Muscle of leg (tissue), 16 donors: ENCODE measurements around the gene OR10P1. TPM values are rescaled to one million over a fixed set of nuclear protein-coding genes. Genes with fewer than 3 reads are reported as not detected.
"Not testable (repeated sequence)": the region's sequence is repeated elsewhere in the genome, so short reads cannot be mapped to it uniquely, and the experiment has no call there.

Source experiments
- DNase-seq: peaks from one replicate; pipeline ENCODE4 v3.0.0; 2013
- H3K27ac ChIP-seq: one replicate; pipeline ENCODE4 v1.5.1; 2013; ENCODE audit warnings: mild to moderate bottlenecking, low read length, control low read depth
- H3K27me3 ChIP-seq: one replicate; pipeline ENCODE4 v1.6.1; 2013; ENCODE audit warnings: low read length; ENCODE audit not compliant: control insufficient read depth, insufficient read depth
- H3K36me3 ChIP-seq: one replicate; pipeline ENCODE4 v1.6.1; 2013; ENCODE audit warnings: low read length; ENCODE audit not compliant: control insufficient read depth, insufficient read depth
- H3K4me1 ChIP-seq: one replicate; pipeline ENCODE4 v1.6.1; 2013; ENCODE audit warnings: low read length; ENCODE audit not compliant: control insufficient read depth, insufficient read depth
- H3K4me3 ChIP-seq: one replicate; pipeline ENCODE4 v1.5.1; 2013; ENCODE audit warnings: low read length, control low read depth
- H3K9me3 ChIP-seq: replicated peaks from 2 replicates; pipeline ENCODE4 v1.6.1; 2013; ENCODE audit warnings: low read depth, low read length; ENCODE audit not compliant: control insufficient read depth
- WGBS: methylation state at CpG from one replicate; pipeline ENCODE4 v1.1.5; 2013; ENCODE audit warnings: missing lambda C conversion rate; ENCODE audit not compliant: insufficient coverage; 5-methylcytosine and 5-hydroxymethylcytosine counted together
- long read RNA-seq, 11 donors: transcript quantifications; one replicate each; lab custom pipeline, GENCODE V29; 2026
- polyA plus RNA-seq, 8 donors: library from polyadenylated mRNA; unstranded; fragments of 120-200 nt; gene quantifications; one replicate each; pipeline versions ENCODE4 v1.2.1 to v1.2.3, GENCODE V29; 2013; ENCODE audit warnings: inconsistent platforms in 1 of 8, low replicate concordance in 1 of 8; ENCODE audit not compliant: insufficient read length in 8 of 8, insufficient read depth in 1 of 8
- total RNA-seq: library from RNA; stranded (reverse); fragments of 120-200 nt; gene quantifications from one replicate; pipeline ENCODE4 v1.2.4, GENCODE V29; 2013

OR10P1 gene, protein sequence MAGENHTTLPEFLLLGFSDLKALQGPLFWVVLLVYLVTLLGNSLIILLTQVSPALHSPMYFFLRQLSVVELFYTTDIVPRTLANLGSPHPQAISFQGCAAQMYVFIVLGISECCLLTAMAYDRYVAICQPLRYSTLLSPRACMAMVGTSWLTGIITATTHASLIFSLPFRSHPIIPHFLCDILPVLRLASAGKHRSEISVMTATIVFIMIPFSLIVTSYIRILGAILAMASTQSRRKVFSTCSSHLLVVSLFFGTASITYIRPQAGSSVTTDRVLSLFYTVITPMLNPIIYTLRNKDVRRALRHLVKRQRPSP
- total RNA-seq = not detected
- polyA plus RNA-seq = under 1 TPM in 1 of 8 donors, not detected in 7; 0.34 TPM
- long read RNA-seq, donor 1 = 0 reads
- long read RNA-seq, donor 2 = 0 reads
- long read RNA-seq, donor 3 = 0 reads
- long read RNA-seq, donor 4, partial matches to known transcripts = 0 of 1 reads
- long read RNA-seq, donor 4, other reads (novel, unspliced or antisense) = 0 of 1 reads
- long read RNA-seq, donor 5 = 0 reads
- long read RNA-seq, donor 6 = 0 reads
- long read RNA-seq, donor 7 = 0 reads
- long read RNA-seq, donor 8 = 0 reads
- long read RNA-seq, donor 9 = 0 reads
- long read RNA-seq, donor 10 = 0 reads
- long read RNA-seq, donor 11 = 0 reads

DNA sequence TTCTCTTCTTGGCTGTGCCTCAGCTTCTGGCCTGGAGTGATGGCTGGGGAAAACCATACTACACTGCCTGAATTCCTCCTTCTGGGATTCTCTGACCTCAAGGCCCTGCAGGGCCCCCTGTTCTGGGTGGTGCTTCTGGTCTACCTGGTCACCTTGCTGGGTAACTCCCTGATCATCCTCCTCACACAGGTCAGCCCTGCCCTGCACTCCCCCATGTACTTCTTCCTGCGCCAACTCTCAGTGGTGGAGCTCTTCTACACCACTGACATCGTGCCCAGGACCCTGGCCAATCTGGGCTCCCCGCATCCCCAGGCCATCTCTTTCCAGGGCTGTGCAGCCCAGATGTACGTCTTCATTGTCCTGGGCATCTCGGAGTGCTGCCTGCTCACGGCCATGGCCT is at the start of gene OR10P1:
Gene OR10P1, plus strand, starts transcription at position 40 of the 400 bp plus-strand sequence. Its CDS starts 0 bp downstream, at position 40.
- Histone ChIP-seq H3K36me3 (no peaks in the 10 kb centered on the region), H3K27ac (no peak within 1 kb of the TSS), H3K4me3 (no peak within 1 kb of the TSS), H3K4me1 (no peaks in the 10 kb centered on the region), H3K27me3 (no peaks in the 10 kb centered on the region), H3K9me3 (no peaks in the 10 kb centered on the region)
- no peak for DNase-seq
- WGBS = 86% methylated on average over 6 of the region's 6 CpGs

DNA sequence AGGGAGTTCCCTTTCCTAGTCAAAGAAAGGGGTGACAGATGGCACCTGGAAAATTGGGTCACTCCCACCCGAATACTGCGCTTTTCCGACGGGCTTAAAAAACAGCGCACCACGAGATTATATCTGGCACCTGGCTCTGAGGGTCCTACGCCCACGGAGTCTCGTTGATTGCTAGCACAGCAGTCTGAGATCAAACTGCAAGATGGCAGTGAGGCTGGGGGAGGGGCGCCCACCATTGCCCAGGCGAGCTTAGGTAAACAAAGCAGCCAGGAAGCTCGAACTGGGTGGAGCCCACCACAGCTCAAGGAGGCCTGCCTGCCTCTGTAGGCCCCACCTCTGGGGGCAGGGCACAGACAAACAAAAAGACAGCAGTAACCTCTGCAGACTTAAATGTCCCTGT is 46.5 kb upstream of the OR10P1 start:
- 88% methylated on average over 8 of the region's 12 CpGs for WGBS
- H3K27ac ChIP-seq, H3K4me3 ChIP-seq, H3K27me3 ChIP-seq, H3K9me3 ChIP-seq, DNase-seq, H3K4me1 ChIP-seq, H3K36me3 ChIP-seq: not testable (repeated sequence)

DNA sequence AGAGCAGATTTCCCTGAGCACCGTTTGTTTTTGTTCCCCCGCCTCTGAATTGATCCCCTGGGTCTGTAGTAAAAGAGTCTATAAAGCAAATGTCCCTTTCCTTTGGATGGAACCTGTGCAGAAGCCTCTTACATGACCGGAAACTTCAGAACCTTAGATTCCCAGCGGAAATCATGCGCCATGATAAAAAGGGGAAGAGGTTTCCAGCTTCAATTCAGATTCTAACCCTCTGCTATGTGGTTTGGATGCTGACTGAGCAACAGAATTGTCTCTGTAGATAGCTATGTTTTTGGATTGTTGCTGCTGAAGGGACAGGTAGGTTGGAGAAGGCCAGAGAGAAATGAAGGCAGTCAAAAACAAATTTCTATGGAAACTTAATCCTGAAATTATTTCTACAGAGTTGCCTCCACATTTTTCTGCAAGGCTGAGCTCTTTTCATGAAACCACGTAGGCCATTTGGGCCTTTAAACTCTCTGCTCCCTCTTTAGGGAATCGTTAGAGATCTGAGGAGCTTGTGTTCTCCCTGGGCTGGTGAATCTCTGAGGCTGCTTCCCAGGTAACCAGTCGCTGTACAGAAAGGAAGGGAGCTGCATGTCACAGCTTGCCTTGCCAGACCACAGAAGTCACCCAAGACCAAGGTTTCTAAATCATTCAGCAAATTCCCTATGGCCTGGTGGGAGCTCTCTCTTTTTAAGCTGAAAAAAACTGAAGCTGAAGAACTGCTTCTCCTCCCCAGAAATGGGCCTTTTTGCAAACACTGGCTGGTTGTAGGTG is 28.7 kb upstream of the OR10P1 start:
- Histone ChIP-seq H3K27me3 (peaks cover 2% of the 10 kb centered on the region), H3K9me3 (no peaks in the 10 kb centered on the region), H3K27ac (no peak overlapping the region), H3K4me3 (no peak overlapping the region), H3K36me3 (no peaks in the 10 kb centered on the region), H3K4me1 (no peaks in the 10 kb centered on the region)
- DNase-seq = no peak
- 41% methylated on average over 2 of the region's 8 CpGs for whole genome bisulfite sequencing

DNA sequence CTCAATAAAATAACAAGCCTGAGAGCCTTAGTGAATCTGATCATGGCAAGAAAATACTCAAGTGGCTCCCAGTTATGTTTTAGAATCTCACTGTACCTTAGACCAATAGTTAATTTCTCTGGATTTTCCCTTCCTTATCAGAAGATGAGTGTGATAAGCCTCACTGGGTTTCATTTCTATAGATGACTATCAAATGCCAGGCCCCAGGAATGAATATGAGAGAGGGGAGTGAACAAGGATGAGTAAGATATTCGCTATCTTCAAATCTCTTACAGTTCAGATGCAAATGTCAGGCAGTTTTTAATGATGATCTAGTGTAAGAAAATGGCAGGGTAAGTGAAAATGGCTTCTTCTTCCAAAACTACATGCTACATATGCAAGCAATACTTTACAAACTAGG is 26.1 kb upstream of the OR10P1 start:
- Histone ChIP-seq H3K4me1 (no peaks in the 10 kb centered on the region), H3K4me3 (no peak overlapping the region), H3K36me3 (no peaks in the 10 kb centered on the region), H3K27me3 (peaks cover 2% of the 10 kb centered on the region), H3K9me3 (peaks cover 8% of the 10 kb centered on the region), H3K27ac (no peak overlapping the region)
- no peak for DNase-seq
- WGBS = no CpG with 5 or more reads among the region's 1 CpG

DNA sequence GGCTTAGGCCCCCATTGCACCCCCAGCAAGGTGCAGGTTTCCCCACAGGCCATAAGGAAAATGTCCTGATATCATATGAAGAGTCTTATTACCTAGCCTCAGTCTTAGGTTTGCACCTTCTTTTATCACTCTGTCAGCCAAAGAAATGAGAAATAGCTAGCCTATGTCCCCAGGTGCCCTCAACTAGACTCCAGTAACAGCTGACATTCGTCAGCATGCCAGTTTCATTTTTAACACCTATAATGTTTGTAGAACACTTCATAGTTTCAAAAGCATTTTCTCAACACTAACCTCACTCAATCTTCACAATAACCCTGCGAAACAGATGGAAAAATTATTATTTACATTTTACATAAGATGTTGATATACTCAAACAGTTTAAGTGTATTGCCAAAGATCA is 24.0 kb upstream of the OR10P1 start:
- no peak overlapping the region for H3K27ac ChIP-seq
- H3K36me3 ChIP-seq = no peaks in the 10 kb centered on the region
- H3K27me3 ChIP-seq = peaks cover 2% of the 10 kb centered on the region
- no CpG with 5 or more reads among the region's 2 CpGs for WGBS
- H3K4me1 ChIP-seq = no peaks in the 10 kb centered on the region
- no peak for DNase-seq
- peaks cover 17% of the 10 kb centered on the region for H3K9me3 ChIP-seq
- no peak overlapping the region for H3K4me3 ChIP-seq

DNA sequence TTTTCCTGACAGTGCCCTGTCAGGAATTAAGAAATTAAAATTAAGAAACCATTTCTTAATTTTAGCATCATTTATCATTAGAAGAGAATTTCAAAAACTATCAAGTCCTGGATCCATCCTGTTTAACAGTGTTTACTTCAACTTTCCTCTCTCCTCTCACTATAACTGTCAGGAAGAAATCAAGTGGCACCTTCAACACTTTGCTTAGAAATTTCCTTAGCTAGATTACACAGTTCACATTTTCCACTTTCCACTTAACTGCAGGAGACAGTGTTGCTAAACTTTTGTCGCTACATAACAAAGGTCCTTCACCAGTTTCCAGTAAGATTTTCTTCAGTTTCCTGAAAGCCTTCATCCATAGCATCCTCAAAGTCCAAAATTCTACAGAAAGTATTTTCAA is 21.9 kb upstream of the OR10P1 start:
- WGBS = 80% methylated on average over 1 of the region's 1 CpG
- Histone ChIP-seq H3K9me3 (peaks cover 17% of the 10 kb centered on the region), H3K4me3 (no peak overlapping the region), H3K36me3 (no peaks in the 10 kb centered on the region), H3K27me3 (no peaks in the 10 kb centered on the region), H3K4me1 (no peaks in the 10 kb centered on the region), H3K27ac (no peak overlapping the region)
- DNase-seq = no peak

DNA sequence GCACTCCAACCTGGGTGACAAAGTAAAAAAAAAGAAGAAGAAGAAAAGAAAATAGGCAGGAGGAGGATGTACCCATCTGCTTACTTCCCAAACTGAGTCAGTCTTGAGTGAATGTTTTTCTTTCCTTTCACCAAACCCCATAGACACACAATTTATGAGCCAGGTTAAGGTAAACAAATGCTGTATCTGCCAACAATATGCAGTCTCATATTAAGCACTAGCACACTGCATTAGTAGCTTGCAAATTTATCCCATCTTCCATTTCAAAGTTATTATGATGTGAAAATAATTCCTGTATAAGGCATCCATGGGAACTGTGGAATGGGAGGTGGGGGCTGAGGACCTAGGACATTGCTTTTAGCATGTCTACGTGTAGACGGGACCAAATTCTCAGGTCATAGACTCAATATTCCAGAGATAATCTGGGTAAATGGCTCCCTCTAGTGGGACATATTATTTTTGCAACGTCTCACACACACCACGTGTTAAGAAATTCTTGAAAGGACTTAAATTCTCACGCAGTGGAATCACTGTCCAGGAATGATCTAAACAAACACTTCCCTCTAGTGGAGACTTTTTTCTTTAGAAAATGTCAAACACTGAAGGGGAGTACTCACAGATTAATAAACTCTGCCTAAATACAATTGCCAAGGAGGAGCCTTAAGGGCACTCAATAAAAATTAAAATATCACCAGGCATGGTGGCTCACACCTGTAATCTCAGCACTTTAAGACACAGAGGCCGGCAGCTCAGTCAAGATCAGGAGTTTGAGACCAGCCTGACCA is 17.1 kb upstream of the OR10P1 start:
- no peaks in the 10 kb centered on the region for H3K27me3 ChIP-seq
- H3K27ac ChIP-seq = no peak overlapping the region
- DNase-seq = peak; percentile 95
- H3K4me3 ChIP-seq = no peak overlapping the region
- peaks cover 15% of the 10 kb centered on the region for H3K9me3 ChIP-seq
- no CpG with 5 or more reads among the region's 6 CpGs for WGBS
- H3K36me3 ChIP-seq = no peaks in the 10 kb centered on the region
- H3K4me1 ChIP-seq = no peaks in the 10 kb centered on the region

DNA sequence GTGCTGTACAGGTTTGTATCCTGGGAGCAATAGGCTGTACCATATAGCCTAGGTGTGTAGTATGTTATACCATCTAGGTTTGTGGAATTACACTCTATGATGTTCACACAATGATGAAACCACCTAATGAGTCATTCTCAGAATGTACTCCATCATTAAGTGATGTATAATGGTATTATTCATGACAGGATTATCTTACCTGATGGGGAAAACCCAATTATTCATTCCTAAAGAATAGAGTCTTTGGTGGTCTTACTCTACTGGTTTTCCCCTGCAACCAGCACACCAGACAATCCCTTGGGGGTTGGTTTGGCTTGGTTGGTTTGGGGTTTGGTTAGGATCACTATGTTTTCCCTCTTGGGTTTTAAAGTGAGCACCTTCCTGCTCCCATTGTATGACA is 12.6 kb upstream of the OR10P1 start:
- no peak overlapping the region for H3K27ac ChIP-seq
- H3K4me3 ChIP-seq = no peak overlapping the region
- no peaks in the 10 kb centered on the region for H3K9me3 ChIP-seq
- DNase-seq = no peak
- H3K36me3 ChIP-seq = no peaks in the 10 kb centered on the region
- H3K4me1 ChIP-seq = no peaks in the 10 kb centered on the region
- no peaks in the 10 kb centered on the region for H3K27me3 ChIP-seq

DNA sequence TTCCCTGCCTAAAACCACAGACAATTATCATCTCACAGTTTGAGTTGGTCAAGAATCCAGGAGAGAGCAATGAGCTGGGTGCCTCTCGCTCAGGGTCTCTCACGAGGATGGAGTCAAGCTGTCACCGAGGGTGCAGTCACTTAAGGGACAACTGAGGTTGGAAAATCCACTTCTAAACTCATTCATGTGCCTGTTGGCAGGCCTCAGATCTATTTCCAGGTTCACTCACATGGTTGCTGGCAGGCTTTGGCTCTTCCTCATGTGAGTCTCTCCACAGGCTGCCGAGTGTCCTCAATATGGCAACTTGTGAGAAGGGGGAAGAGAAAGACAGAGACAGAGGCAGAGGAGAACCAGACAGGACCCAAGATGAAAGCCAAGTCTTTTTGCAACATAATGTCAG is 10.5 kb upstream of the OR10P1 start:
- Histone ChIP-seq H3K27me3 (no peaks in the 10 kb centered on the region), H3K4me1 (no peaks in the 10 kb centered on the region), H3K36me3 (no peaks in the 10 kb centered on the region), H3K9me3 (no peaks in the 10 kb centered on the region), H3K27ac (no peak overlapping the region), H3K4me3 (no peak overlapping the region)
- no peak for DNase-seq
- WGBS = 72% methylated on average over 4 of the region's 4 CpGs
